Muscle layer of duodenum (tissue), 2 donors: ENCODE results near the gene PTAFR.

Source experiments
- H3K27ac ChIP-seq: one replicate; pipeline ENCODE4 v1.7.0; 2013; ENCODE audit warnings: mild to moderate bottlenecking, low read length
- H3K27me3 ChIP-seq: one replicate; pipeline ENCODE4 v1.7.0; 2013; ENCODE audit warnings: low read depth, mild to moderate bottlenecking, control low read depth, low read length
- H3K36me3 ChIP-seq, 2 donors: one replicate each; pipeline ENCODE4 v1.7.0; 2013; ENCODE audit warnings: low read length in 2 of 2, control low read depth in 1 of 2, mild to moderate bottlenecking in 1 of 2; ENCODE audit not compliant: insufficient read depth in 2 of 2, control insufficient read depth in 1 of 2
- H3K4me1 ChIP-seq, 2 donors: one replicate each; pipeline ENCODE4 v1.7.0; 2013; ENCODE audit warnings: low read length in 2 of 2, mild to moderate bottlenecking in 2 of 2, control low read depth in 1 of 2, moderate library complexity in 1 of 2; ENCODE audit not compliant: insufficient read depth in 2 of 2, control insufficient read depth in 1 of 2
- H3K4me3 ChIP-seq, 2 donors: one replicate each; pipeline ENCODE4 v1.7.0; 2013; ENCODE audit warnings: low read length in 2 of 2, low read depth in 1 of 2, mild to moderate bottlenecking in 1 of 2
- H3K9me3 ChIP-seq, 2 donors: one replicate each; pipeline ENCODE4 v1.7.0; 2013; ENCODE audit warnings: low read length in 2 of 2, control low read depth in 1 of 2, mild to moderate bottlenecking in 1 of 2; ENCODE audit not compliant: control insufficient read depth in 1 of 2
- donor health status: healthy.

PTAFR gene

DNA sequence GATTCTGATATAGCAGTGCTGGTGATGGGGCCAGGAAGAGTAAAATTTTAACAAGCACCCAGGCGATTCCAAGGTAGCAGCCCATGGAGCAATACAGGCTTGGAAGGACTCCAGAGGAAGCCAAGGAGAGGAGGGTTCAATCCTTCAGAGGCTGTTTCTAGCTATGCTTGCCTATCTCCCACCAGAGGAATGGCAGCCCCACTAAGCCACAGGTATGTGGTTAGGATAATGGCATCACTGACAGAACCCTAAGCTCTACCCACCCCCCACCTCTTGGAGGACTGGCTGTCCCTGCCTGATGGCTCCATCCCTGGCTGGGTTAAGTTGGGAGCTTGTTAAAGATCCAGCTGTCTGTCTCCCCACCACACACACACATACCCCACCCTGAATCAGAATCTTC is 19.3 kb upstream of the PTAFR start:
- no peak overlapping the region for H3K4me3 ChIP-seq
- H3K4me1 ChIP-seq = no peaks in the 10 kb centered on the region
- H3K27ac ChIP-seq = no peak overlapping the region
- H3K36me3 ChIP-seq = peaks cover 16 to 28% of the 10 kb centered on the region in 2 donors
- H3K9me3 ChIP-seq = no peaks in the 10 kb centered on the region
- H3K27me3 ChIP-seq = no peaks in the 10 kb centered on the region

DNA sequence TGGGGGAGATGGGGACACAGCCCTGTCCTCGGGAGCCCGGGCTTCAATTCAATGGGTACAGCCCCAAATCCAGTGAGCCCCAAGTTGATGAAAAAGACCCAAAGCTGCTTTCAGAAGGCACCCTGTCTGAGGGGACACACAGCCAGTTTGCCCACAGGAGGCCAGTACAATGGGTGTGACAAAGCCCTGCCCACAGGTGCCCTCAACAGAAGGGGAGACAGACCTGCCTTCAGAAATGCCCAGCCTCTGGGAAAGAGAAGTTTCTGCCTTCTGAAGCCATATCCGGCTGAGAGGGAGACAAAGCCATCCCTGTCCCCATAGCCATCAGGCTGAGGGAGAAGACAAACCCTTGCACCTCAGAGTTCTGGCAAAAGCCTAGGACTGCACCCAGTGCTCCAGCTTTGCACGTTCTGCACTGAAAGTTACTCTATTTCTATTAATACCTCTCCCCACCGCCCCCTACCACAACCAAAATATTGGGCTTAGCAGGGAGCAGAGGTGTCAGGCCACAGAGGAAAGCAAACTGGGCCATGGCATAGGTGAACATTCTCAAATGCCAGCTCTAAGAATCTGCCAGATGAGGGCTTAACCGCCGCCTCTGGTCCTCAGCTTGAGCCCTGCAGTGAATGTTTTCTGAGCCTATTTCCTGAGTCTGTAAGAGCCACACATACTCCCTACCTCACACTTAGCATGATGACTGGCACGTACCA is 18.0 kb upstream of the PTAFR start:
- no peak overlapping the region for H3K4me3 ChIP-seq
- H3K36me3 ChIP-seq = peaks cover 10 to 16% of the 10 kb centered on the region in 2 donors
- no peaks in the 10 kb centered on the region for H3K27me3 ChIP-seq
- no peak overlapping the region for H3K27ac ChIP-seq
- H3K4me1 ChIP-seq = no peaks in the 10 kb centered on the region
- no peaks in the 10 kb centered on the region for H3K9me3 ChIP-seq

- Histone ChIP-seq H3K4me1 (no peaks in the 10 kb centered on the region), H3K4me3 (no peak overlapping the region), H3K27me3 (no peaks in the 10 kb centered on the region), H3K27ac (no peak overlapping the region), H3K9me3 (no peaks in the 10 kb centered on the region), H3K36me3 (peaks cover 3 to 8% of the 10 kb centered on the region in 2 donors)
Observed at GRCh38 chr1:28193701-28194161, 17.2 kb upstream of the PTAFR start.

- Histone ChIP-seq H3K27me3 (no peaks in the 10 kb centered on the region), H3K4me3 (no peak overlapping the region), H3K9me3 (no peaks in the 10 kb centered on the region), H3K27ac (no peak overlapping the region), H3K4me1 (no peaks in the 10 kb centered on the region), H3K36me3 (no peaks in the 10 kb centered on the region)
Observed at GRCh38 chr1:28190996-28191645, 14.6 kb upstream of the PTAFR start.

DNA sequence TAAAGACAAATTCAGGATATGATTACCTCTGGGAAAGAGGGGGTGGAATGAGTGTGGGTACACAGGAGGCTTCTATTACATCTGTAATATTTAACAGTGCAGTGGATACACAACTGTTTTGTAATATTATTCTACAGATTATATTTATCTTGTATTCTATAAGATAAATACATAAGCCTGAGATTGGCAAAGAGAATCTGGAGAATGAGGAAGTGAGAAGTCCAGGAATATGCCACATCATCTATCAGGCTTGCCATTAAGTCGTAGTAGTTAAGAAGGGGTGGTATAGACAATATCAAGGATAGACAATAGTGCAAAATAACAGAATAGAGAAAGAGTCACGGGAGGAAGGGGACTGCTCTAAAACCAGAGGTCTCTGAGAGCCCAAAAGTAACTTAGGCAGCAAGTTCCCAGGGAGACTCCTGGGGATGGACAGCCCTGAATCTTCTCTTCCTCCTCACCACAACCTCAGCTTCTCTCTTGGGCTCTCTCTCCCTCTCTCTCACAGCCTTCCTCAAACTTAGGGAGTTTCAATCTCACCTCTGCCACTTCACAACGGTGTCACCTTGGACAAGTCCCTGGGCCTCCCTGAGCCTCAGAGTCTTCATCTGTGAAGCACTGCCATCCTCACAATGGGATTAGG is 14.0 kb upstream of the PTAFR start:
- Histone ChIP-seq H3K9me3 (no peaks in the 10 kb centered on the region), H3K27me3 (no peaks in the 10 kb centered on the region), H3K4me1 (no peaks in the 10 kb centered on the region), H3K27ac (no peak overlapping the region), H3K36me3 (no peaks in the 10 kb centered on the region), H3K4me3 (no peak overlapping the region)

DNA sequence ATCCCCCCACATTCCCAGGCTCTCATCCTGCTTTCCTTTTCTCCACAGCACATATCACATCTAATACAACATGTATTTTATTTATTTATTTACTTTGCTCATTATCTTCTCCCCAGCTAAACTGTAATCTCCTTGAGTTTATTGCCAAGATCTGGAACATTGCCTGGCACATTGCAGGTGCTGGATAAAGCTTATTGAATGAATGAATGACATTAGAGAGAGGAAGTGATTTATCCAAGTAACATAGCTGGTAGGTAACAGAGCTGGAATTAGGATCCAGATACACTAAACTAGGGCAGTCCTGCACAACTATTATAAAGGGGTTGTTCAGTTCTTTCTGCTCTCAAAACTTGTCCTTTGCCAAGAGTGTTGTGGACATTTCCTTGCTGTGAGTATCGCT is 8.6 kb upstream of the PTAFR start:
- H3K36me3 ChIP-seq = no peaks in the 10 kb centered on the region
- no peaks in the 10 kb centered on the region for H3K4me1 ChIP-seq
- no peaks in the 10 kb centered on the region for H3K27me3 ChIP-seq
- no peak overlapping the region for H3K4me3 ChIP-seq
- H3K9me3 ChIP-seq = no peaks in the 10 kb centered on the region
- H3K27ac ChIP-seq = no peak overlapping the region

- Histone ChIP-seq H3K27me3 (no peaks in the 10 kb centered on the region), H3K27ac (no peak overlapping the region), H3K4me3 (no peak overlapping the region), H3K4me1 (no peaks in the 10 kb centered on the region), H3K9me3 (no peaks in the 10 kb centered on the region), H3K36me3 (no peaks in the 10 kb centered on the region)
Observed at GRCh38 chr1:28180306-28181305, 4.1 kb upstream of the PTAFR start.

DNA sequence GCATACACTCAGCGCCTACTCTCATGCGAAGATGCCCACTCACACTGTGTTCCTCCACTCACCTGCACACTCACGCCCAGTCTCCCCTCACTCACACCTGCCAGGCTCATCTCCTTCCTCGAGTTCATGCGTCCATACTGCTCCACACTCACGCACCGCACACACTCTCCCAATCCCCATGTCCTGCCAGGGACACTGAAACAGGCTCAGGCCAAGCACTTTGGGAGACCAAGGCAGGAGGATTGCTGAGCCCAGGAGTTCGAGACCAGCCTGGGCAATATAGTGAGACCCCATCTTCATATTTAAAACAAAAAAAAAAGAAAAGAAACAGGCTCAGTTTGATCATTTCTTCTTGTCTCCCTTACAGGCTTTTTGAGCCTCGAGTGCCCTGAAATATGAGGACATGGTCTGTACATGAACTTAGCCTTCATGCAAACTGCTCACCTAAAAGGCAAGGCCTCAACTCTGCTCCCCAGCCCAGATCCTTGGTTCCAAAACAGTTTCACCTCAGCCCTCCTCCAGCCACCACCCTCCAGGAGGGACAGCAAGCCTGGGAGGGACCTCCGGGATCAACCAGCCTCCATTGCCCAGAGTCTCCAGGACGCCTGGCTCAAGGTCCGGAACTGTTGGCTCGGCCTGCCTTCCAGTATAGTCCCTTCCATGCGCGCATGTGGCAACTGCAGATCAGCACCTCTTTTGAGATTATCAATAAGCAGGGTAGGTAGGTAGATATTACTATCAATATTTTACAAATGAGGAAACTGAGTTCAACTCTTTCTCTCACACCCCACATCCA is 2.4 kb upstream of the PTAFR start:
- Histone ChIP-seq H3K36me3 (no peaks in the 10 kb centered on the region), H3K4me3 (no peak overlapping the region), H3K27me3 (no peaks in the 10 kb centered on the region), H3K27ac (no peak overlapping the region), H3K4me1 (peaks cover 0 to 4% of the 10 kb centered on the region in 2 donors), H3K9me3 (no peaks in the 10 kb centered on the region)

GRCh38 chr1:28175955-28176485 is 470 bp downstream of the PTAFR start:
- Histone ChIP-seq H3K36me3 (no peaks in the 10 kb centered on the region), H3K27me3 (no peaks in the 10 kb centered on the region), H3K27ac (peak overlapping the region; percentile 69), H3K4me3 (peak overlapping the region; percentile 38 to 48), H3K4me1 (peaks cover 0 to 4% of the 10 kb centered on the region in 2 donors), H3K9me3 (no peaks in the 10 kb centered on the region)

GRCh38 chr1:28173980-28174297 is 2.6 kb downstream of the PTAFR start:
- Histone ChIP-seq H3K27me3 (no peaks in the 10 kb centered on the region), H3K4me3 (peak overlapping the region; percentile 23 to 33), H3K36me3 (no peaks in the 10 kb centered on the region), H3K9me3 (no peaks in the 10 kb centered on the region), H3K27ac (peak overlapping the region; percentile 56), H3K4me1 (peaks cover 0 to 4% of the 10 kb centered on the region in 2 donors)
